Muscle layer of duodenum (tissue), 2 donors: ENCODE data around the gene NPAS3.

ENCODE experiments used
- H3K27ac ChIP-seq: one replicate; pipeline ENCODE4 v1.7.0; 2013; ENCODE audit warnings: mild to moderate bottlenecking, low read length
- H3K27me3 ChIP-seq: one replicate; pipeline ENCODE4 v1.7.0; 2013; ENCODE audit warnings: low read depth, mild to moderate bottlenecking, control low read depth, low read length
- H3K36me3 ChIP-seq, 2 donors: one replicate each; pipeline ENCODE4 v1.7.0; 2013; ENCODE audit warnings: low read length in 2 of 2, control low read depth in 1 of 2, mild to moderate bottlenecking in 1 of 2; ENCODE audit not compliant: insufficient read depth in 2 of 2, control insufficient read depth in 1 of 2
- H3K4me1 ChIP-seq, 2 donors: one replicate each; pipeline ENCODE4 v1.7.0; 2013; ENCODE audit warnings: low read length in 2 of 2, mild to moderate bottlenecking in 2 of 2, control low read depth in 1 of 2, moderate library complexity in 1 of 2; ENCODE audit not compliant: insufficient read depth in 2 of 2, control insufficient read depth in 1 of 2
- H3K4me3 ChIP-seq, 2 donors: one replicate each; pipeline ENCODE4 v1.7.0; 2013; ENCODE audit warnings: low read length in 2 of 2, low read depth in 1 of 2, mild to moderate bottlenecking in 1 of 2
- H3K9me3 ChIP-seq, 2 donors: one replicate each; pipeline ENCODE4 v1.7.0; 2013; ENCODE audit warnings: low read length in 2 of 2, control low read depth in 1 of 2, mild to moderate bottlenecking in 1 of 2; ENCODE audit not compliant: control insufficient read depth in 1 of 2
- donor health status: healthy.

NPAS3 gene

DNA sequence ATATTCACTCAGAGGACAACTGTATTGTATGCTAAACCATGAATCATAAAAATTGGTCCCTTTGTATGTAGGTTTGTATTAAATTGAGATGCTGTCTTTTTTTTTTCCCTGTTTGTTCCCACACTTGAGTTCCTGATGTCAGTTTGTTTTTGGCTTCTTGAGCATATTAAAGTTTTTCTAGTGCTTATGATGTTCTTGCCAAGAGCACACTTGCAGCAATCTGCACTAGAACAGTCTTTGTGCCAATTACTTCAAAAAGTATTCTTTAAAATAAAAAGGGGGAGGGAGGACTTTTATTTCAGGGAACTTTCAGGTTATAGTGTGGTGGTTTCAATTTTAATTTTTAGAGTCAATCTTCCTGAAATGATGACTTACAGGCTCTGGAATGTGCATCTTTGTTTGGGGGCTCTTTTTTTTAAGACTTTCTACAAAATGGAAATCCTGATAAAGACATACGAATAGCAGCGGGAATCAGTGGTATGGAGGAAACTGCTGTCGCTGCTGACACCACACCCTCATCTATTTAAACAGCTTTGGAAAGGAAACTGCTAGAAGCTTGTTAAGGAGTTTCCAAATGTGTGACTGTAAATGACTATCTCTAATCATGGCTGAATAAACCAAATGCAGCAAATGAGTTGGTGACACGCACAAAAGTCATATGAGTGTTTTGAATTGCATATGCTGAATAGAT lies 823.6 kb downstream of the NPAS3 start:
- no peaks in the 10 kb centered on the region for H3K36me3 ChIP-seq
- H3K4me3 ChIP-seq: no peak overlapping the region
- H3K27me3 ChIP-seq: no peaks in the 10 kb centered on the region
- H3K9me3 ChIP-seq: no peaks in the 10 kb centered on the region
- no peak overlapping the region for H3K27ac ChIP-seq
- peaks cover 0 to 12% of the 10 kb centered on the region in 2 donors for H3K4me1 ChIP-seq

DNA sequence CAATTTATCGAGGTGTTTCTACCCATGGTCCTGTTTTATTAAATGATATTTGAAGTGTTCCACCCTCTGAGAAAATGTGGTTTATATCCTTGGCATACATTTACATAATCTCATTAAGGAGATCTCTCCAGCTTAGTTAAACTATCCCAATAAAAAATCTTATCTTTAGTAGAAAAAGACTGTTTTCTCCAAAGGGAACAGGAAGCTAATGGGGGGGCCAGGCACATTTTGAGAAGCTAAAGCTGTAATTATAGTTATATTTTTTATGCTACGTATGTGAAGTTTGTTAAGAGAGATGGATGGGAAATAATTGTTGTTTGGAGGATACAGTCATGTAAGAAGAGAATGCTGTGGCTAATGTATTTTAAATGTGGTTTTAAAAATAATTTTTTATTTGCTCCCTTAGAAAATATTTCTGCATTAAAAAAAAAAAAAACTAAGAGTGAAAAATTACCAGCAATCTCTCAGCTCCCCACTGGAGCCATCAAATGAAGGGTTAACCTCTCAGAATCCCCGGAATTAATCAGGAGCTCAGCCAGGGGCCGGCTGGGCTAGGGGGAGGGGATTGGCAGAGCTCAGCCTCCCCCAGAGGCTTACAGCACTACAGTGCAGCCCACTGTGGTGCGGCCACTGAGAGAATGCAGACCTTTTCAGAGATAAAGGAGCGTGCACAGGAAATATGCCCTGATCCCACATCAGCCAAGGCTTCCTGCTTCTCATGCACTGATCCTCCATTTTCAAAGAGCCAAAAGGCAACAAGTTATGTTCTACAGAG lies 826.4 kb downstream of the NPAS3 start:
- Histone ChIP-seq H3K27ac (no peak overlapping the region), H3K9me3 (no peaks in the 10 kb centered on the region), H3K4me1 (peaks cover 0 to 12% of the 10 kb centered on the region in 2 donors)

DNA sequence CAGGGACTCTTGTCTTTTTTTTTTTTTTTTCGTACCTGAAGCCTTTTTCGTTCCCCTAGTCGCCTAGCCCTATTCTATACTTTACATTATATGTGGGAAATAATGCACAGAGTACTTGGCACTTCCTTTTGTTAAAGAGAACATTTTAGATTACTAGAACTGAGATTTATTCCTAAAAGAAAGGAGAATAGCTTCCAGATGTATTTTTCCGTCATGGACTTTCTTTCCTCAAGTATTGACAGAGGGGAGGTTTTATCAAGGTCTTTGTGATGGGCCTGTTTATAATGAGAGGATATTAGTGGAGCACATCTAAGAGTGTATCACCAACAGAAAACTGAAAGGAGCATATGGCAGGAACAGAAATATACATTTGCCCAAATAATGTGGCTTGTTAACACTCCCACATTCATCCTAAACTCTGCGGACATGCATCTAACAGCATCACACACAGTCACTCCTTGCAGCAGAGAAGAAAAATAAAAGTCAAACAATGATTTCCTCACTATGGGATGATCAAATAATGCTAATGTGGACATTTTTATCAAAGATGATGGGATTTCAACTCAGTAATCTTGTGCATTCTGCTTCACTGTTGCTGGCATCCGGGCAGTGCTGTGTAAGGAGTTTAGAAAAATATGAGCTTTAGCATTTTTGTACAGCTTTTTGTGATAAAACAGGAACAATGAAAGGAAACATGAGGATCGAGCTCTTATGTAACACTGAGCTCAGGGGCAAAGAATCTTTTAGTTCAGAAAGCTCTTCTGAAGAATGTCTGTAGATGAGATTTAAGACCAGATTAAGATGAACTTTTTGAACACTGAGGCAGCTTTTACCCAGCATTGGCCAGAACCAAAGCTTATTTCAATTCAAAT lies 829.1 kb downstream of the NPAS3 start:
- Histone ChIP-seq H3K36me3 (no peaks in the 10 kb centered on the region), H3K27ac (no peak overlapping the region), H3K4me1 (peaks cover 0 to 6% of the 10 kb centered on the region in 2 donors), H3K4me3 (no peak overlapping the region), H3K27me3 (no peaks in the 10 kb centered on the region), H3K9me3 (no peaks in the 10 kb centered on the region)

More for the DNA sequence above, 826.4 kb downstream of the NPAS3 start:
- Histone ChIP-seq H3K27me3 (no peaks in the 10 kb centered on the region), H3K36me3 (no peaks in the 10 kb centered on the region), H3K4me3 (no peak overlapping the region)

DNA sequence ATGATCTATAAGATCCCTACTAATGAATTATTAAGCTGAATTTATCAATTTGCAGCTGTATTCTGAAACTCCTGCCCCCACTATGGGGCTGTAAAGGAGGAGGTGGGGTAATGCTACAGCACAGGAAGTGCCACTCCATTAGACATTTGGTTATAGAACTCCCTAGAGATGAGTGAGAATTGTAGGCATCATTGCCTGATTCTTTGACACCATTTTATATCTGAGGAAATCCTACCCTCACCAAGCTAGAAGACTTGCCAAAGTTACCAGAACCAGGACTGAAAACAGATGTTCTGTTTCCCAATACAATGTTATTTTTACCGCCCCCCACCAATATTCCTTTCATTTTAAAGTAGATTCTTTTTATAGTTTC lies 829.8 kb downstream of the NPAS3 start:
- peaks cover 0 to 6% of the 10 kb centered on the region in 2 donors for H3K4me1 ChIP-seq
- H3K27me3 ChIP-seq: no peaks in the 10 kb centered on the region
- no peak overlapping the region for H3K4me3 ChIP-seq
- no peaks in the 10 kb centered on the region for H3K9me3 ChIP-seq
- no peaks in the 10 kb centered on the region for H3K36me3 ChIP-seq
- no peak overlapping the region for H3K27ac ChIP-seq

DNA sequence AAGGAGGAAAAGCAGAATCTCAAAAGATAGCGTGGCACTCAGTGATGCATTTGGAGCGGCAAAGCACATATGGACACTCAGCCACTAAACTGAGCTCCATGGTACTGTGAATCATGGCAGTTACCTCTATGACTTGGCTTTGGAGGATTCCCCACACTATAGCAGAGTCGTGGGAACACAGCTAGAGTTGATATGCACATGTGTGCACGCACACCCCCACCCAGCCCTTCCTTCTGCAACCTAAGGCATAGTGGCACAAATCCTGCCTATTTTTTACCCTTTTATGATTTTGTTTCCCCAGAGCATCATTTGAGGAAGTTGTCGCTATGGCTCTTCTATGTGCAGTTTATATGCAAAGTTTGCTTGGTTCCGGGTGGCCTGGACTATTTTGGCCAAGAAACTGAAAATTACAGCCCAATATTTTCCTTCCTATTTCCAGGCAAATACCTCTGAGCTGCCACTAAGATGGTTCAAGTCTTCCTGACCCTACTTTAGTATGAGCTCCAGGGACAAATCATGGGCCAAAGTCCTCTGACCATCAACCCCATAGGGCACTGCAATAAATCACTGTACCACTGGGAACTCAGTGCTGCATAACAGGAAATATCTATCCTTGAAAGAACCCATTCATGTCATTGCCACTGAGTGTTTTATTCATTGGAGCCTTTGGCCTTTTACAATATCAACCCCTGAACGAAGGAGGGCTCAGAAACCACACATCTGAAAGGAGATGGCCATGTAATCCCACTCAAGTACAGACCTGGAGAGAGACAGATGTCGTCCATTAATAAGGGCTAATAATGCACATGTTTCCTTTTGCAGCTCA lies 834.7 kb downstream of the NPAS3 start:
- Histone ChIP-seq H3K36me3 (no peaks in the 10 kb centered on the region), H3K4me1 (no peaks in the 10 kb centered on the region), H3K4me3 (no peak overlapping the region), H3K9me3 (no peaks in the 10 kb centered on the region), H3K27ac (no peak overlapping the region), H3K27me3 (no peaks in the 10 kb centered on the region)

DNA sequence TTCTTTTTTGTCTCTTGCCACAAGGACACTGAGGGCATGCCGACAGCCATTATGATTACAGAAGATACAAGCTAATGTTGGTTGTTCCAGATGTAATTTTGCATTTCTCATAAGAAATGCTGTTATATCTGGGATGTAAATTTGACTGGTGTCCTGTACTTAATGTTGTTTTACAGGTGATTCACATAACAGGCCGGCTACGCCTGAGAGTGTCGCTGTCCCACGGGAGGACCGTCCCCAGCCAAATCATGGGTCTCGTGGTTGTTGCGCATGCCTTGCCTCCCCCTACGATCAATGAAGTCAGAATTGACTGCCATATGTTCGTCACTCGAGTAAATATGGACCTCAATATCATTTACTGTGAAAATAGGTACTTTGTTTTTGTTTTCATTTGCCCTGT lies 835.5 kb downstream of the NPAS3 start:
- Histone ChIP-seq H3K4me1 (no peaks in the 10 kb centered on the region), H3K4me3 (no peak overlapping the region), H3K36me3 (no peaks in the 10 kb centered on the region), H3K9me3 (no peaks in the 10 kb centered on the region), H3K27me3 (no peaks in the 10 kb centered on the region), H3K27ac (no peak overlapping the region)

DNA sequence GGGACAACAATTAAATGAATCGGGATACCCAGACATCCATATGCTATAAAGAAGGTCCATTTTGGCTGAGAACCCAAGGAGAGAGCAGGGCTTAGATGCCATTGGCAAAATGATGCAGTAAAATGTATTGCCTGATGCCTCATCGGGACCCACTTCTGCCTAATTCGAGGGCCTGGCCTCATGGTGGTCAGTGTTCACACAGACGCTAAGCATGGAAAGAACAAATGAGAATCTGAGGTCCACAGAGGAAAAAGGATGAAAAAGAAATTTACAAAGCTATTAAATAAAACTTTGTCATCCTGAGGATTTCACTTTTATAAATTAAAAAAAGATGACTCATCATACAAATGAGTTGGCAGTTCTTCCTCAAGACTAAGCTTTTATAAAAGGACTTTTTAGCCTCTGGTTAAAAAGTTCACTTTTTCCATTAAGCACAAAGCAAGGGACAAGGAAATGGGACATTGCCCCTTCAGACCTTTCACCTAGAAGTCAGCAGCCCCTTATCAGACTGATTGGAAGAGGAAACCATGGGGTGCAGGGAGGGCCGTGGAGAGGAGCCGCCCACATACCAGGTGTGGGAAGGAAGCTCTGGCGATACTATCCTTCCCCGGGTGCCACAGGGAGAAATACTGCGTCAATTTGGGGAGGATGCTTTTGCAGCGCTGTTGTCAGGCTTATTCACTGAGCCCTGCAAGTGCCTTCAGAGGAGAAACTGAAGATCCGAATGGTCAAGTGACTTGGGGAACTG lies 836.2 kb downstream of the NPAS3 start:
- Histone ChIP-seq H3K27me3 (no peaks in the 10 kb centered on the region), H3K36me3 (no peaks in the 10 kb centered on the region), H3K4me3 (no peak overlapping the region), H3K9me3 (no peaks in the 10 kb centered on the region), H3K4me1 (peaks cover 0 to under 1% of the 10 kb centered on the region in 2 donors), H3K27ac (no peak overlapping the region)

DNA sequence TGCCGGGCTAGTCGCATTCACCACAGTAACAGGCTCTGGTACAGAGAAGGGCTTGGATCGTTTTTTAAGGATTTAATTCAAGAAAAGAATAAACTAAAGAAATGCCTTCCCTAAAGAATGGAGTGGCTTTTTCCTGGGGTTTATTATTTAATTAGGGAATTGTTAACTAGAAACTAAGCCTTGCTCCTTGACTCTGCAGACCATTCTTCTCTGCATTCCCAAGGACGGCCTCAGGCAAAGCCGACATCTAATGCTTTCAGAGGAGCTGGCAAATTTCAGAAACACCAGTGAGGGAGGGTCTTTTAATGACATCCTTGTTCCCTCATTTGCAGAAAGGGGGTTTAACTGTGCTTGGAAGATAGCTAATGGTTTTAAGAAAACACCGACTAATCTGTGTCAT lies 838.2 kb downstream of the NPAS3 start:
- Histone ChIP-seq H3K36me3 (no peaks in the 10 kb centered on the region), H3K9me3 (no peaks in the 10 kb centered on the region), H3K4me1 (peaks cover 3 to 15% of the 10 kb centered on the region in 2 donors), H3K27me3 (no peaks in the 10 kb centered on the region), H3K4me3 (no peak overlapping the region), H3K27ac (no peak overlapping the region)

DNA sequence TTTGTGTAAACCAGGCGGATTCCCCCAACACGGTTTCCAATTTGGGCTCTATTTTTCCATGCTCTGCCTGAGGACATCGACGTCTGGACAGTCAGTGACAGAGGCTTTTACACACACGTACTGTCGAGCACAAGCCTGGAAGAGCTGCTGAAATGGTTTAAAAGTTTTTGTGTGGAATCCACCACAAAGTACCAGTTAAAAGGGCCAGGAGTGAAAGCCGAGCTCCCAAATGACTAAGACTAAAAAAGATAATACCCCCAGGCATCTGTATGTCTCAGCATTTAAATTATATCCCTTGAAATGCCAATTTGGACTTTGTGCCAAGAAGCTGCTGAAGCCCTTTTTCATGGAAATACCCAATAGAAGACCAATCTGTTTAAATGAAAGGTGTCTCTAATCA lies 839.0 kb downstream of the NPAS3 start:
- no peak overlapping the region for H3K4me3 ChIP-seq
- H3K36me3 ChIP-seq: no peaks in the 10 kb centered on the region
- no peak overlapping the region for H3K27ac ChIP-seq

DNA sequence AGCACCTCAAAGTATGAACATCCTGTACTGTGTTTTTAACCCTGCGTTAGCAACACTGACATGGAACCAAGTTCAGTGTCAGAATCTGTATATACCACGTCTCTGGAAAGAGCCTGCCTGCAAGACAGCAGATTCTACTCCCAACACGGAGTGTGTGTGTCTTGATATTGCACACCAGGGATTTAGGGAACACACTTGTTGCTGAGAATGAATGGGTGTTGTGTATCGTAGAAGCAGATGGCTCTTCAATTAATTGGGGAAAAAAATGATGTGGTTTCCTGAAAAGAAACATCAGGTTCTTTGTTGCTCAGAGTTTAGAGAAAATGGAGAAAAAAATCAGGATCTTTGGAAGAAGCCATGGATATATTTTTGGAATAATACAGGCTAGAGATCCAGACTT lies 841.4 kb downstream of the NPAS3 start:
- Histone ChIP-seq H3K27me3 (no peaks in the 10 kb centered on the region), H3K9me3 (no peaks in the 10 kb centered on the region), H3K4me3 (no peak overlapping the region), H3K27ac (no peak overlapping the region), H3K36me3 (no peaks in the 10 kb centered on the region), H3K4me1 (peaks cover 3 to 15% of the 10 kb centered on the region in 2 donors)

More for the DNA sequence above, 839.0 kb downstream of the NPAS3 start:
- Histone ChIP-seq H3K9me3 (no peaks in the 10 kb centered on the region), H3K27me3 (no peaks in the 10 kb centered on the region), H3K4me1 (peaks cover 3 to 15% of the 10 kb centered on the region in 2 donors)
